HEK293T (cell line): ENCODE results near the gene CEMIP2.

Experiments
- CTBP1 ChIP-seq: fragments of 450-650 bp; IDR thresholded peaks from 2 replicates; pipeline ENCODE4 v1.6.1; 2016; ENCODE audit warnings: borderline replicate concordance
- ELF4 ChIP-seq: fragments of 450-650 bp; IDR thresholded peaks from 2 replicates; pipeline ENCODE4 v1.6.1; 2017; ENCODE audit warnings: antibody characterized with exemption
- FOXA1 ChIP-seq: fragments of 450-650 bp; IDR thresholded peaks from 2 replicates; pipeline ENCODE4 v1.6.1; 2016; ENCODE audit warnings: mild to moderate bottlenecking
- FOXM1 ChIP-seq: fragments of 450-650 bp; IDR thresholded peaks from 2 replicates; pipeline ENCODE4 v1.6.1; 2017; ENCODE audit warnings: mild to moderate bottlenecking, borderline replicate concordance
- NFRKB ChIP-seq: fragments of 450-650 bp; IDR thresholded peaks from 2 replicates; pipeline ENCODE4 v1.6.1; 2016; ENCODE audit warnings: mild to moderate bottlenecking, moderate library complexity
- SP1 ChIP-seq: fragments of 450-650 bp; IDR thresholded peaks from 2 replicates; pipeline ENCODE4 v1.6.1; 2017
- SUZ12 ChIP-seq: fragments of 450-650 bp; IDR thresholded peaks from 2 replicates; pipeline ENCODE4 v1.6.1; 2016; ENCODE audit warnings: mild to moderate bottlenecking

DNA sequence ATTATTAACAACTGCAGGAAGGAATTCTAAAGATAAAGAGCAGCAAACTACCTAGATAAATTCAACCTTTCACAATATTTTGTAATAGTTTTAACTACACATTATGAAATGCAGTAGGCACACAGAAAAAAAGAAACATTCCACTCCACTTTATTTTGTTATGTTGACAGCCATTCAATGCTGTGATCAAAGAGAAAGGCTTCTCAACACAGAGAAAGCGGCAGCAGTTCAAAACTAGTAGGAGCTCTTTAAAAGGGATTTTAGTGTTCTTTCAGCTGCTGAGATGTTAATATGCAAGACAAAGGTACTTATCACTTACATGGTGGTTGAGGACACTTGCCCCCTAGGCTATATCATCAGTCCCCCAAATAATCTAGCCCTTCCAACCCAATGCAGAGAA is 11.6 kb downstream of the CEMIP2 start:
- TF ChIP-seq NFRKB (no peak), SUZ12 (no peak), SP1 (no peak), FOXA1 (no peak), FOXM1 (no peak), ELF4 (no peak), CTBP1 (no peak)
